22Rv1 (cell line): ENCODE results near the gene ALOX5AP.

Experiments
- H3K27ac ChIP-seq: fragments of 450-650 bp; 2 replicates; pipeline ENCODE4 v1.5.1; 2017
- CTCF ChIP-seq: fragments of 450-650 bp; IDR thresholded peaks from 2 replicates; pipeline ENCODE4 v1.5.1; 2017; ENCODE audit warnings: mild to moderate bottlenecking
- ZFX ChIP-seq: fragments of 450-650 bp; IDR thresholded peaks from 2 replicates; pipeline ENCODE4 v1.6.1; 2017; ENCODE audit warnings: antibody characterized with exemption, borderline replicate concordance

Gene ALOX5AP

DNA sequence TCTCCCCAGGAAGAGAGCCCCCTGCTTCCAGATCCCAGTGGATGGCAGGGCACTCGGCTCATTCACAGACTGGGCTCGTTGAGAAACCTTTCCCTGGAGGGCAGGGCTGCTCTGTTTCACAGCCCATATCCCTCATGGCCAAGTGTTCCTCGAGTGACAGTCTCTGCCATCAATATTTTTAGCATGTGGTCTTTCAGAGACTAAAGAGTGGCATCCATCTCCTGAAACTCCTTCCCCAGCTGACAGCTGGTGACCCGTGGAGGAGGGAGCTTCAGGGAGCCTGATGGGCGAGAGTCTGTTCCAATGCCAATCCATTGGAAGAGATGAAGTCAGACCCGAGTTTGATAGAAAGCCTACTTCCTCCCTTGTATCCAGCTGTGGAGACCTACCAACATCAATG, 30.7 kb upstream of the ALOX5AP start:
- H3K27ac ChIP-seq, result no peak overlapping the region
- TF ChIP-seq CTCF (no peak), ZFX (no peak)

GRCh38 chr13:30705680-30706079, 29.7 kb upstream of the ALOX5AP start:
- H3K27ac ChIP-seq, result no peak overlapping the region
- TF ChIP-seq CTCF, result no peak
- TF ChIP-seq ZFX, result no peak

DNA sequence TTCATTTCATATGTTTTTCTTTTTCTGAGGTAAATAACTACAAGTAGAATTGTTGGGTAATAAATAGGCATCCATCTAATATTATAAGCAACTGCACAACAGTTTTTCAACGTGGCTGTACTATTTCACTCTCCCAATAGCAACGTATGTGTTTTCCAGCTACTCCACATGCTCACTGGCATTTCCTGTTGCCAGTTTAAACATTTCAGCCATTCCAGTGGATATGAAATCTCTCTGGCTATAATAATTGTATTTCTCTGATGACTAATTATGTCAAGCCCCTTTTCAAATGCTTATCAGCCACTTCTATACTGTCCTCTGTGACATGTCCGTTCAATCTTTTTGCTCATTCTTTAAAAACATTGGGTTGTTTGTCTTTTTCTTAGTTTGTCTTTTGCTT, 26.8 kb upstream of the ALOX5AP start:
- H3K27ac ChIP-seq, result no peak overlapping the region
- TF ChIP-seq ZFX (no peak), CTCF (no peak)

DNA sequence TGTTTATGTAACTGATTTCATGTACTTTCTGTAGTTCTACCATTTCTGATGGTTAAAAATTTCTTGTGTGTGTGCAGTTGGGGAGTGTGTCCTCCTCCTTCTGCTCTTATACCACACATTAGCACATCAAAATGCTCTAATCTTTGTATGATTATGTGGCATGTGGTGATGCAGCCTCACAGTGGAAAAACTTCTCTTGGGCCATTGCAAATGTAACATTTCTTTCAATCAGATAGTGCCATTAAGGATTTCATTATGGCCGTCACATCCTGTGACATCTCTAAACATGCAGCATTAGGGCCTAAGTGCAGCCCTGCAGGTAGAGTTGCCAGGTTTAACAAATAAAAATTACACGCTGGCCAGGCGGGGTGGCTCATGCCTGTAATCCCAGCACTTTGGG, 24.9 kb upstream of the ALOX5AP start:
- H3K27ac ChIP-seq, result no peak overlapping the region
- TF ChIP-seq ZFX (no peak), CTCF (no peak)

- TF ChIP-seq ZFX (no peak), CTCF (no peak)
Observed at GRCh38 chr13:30711375-30711774, 24.0 kb upstream of the ALOX5AP start.

DNA sequence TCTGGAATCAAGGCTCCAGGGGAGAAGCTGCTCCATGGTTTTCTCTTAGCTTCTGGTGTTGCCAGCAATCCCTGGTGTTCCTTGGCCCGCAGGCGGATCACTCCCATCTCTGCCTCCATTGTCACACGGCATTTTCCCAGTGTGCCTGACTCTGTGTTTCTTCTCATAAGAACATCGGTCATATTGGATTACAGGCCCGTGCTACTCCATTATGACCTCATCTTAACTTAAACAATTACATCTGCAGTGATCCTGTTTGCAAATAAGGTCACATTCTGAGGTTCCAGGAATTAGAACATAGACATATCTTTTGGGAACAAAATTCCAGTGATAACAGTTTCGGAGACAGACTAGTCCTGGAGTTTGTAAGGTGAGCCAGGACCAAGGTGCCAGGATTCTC, 23.5 kb upstream of the ALOX5AP start:
- no peak for TF ChIP-seq ZFX
- no peak for TF ChIP-seq CTCF
- no peak overlapping the region for H3K27ac ChIP-seq

More at GRCh38 chr13:30711375-30711774, 24.0 kb upstream of the ALOX5AP start:
- no peak overlapping the region for H3K27ac ChIP-seq

GRCh38 chr13:30712536-30713532, 22.5 kb upstream of the ALOX5AP start:
- TF ChIP-seq ZFX (no peak), CTCF (no peak)
- H3K27ac ChIP-seq, result no peak overlapping the region
